Keratinocyte (primary cell): ENCODE measurements around the gene SLC25A46. TPM values are rescaled to one million over a fixed set of nuclear protein-coding genes. Genes with fewer than 3 reads are reported as not detected.

ENCODE experiments used
- DNase-seq: peaks from one replicate; pipeline ENCODE4 v3.0.0-alpha.2; 2011; ENCODE audit warnings: low read depth, missing footprints, low spot score
- FAIRE-seq: peaks from 2 replicates; lab custom pipeline; 2011; peaks lifted over from hg19 to GRCh38; lab: Jason Lieb, UNC
- H2AFZ ChIP-seq: 2 replicates; pipeline ENCODE4 v1.6.0; 2012; ENCODE audit warnings: low read length, control low read depth, inconsistent platforms; ENCODE audit not compliant: control insufficient read depth
- H3K27ac ChIP-seq: 2 replicates; pipeline ENCODE4 v1.5.1; 2011; ENCODE audit warnings: low read length; ENCODE audit not compliant: control insufficient read depth, insufficient read depth
- H3K27me3 ChIP-seq: 3 replicates; pipeline ENCODE4 v1.6.0; 2011; ENCODE audit warnings: low read length; ENCODE audit not compliant: control insufficient read depth, insufficient read depth; ENCODE audit errors: extremely low read depth
- H3K36me3 ChIP-seq, 2 experiments: 2 replicates in 1 of 2; 3 replicates in 1 of 2; pipeline ENCODE4 v1.5.1; 2011; ENCODE audit warnings: low read length in 2 of 2, mild to moderate bottlenecking in 1 of 2; ENCODE audit not compliant: control insufficient read depth in 2 of 2, insufficient read depth in 2 of 2; ENCODE audit errors: extremely low read depth in 1 of 2
- H3K4me1 ChIP-seq: 3 replicates; pipeline ENCODE4 v1.5.1; 2011; ENCODE audit warnings: low read length; ENCODE audit not compliant: control insufficient read depth, insufficient read depth; ENCODE audit errors: extremely low read depth
- H3K4me2 ChIP-seq: 3 replicates; pipeline ENCODE4 v1.6.0; 2011; ENCODE audit warnings: low read depth, low read length; ENCODE audit not compliant: control insufficient read depth, insufficient read depth; ENCODE audit errors: extremely low read depth
- H3K4me3 ChIP-seq, 3 experiments: fragments of 200-600 bp in 1 of 3; sonication (generic) in 1 of 3; 2 replicates in 2 of 3; 3 replicates in 1 of 3; pipeline ENCODE4 v1.5.1; 2011 to 2016; ENCODE audit warnings: low read length in 3 of 3, mild to moderate bottlenecking in 3 of 3, control low read depth in 2 of 3, inconsistent platforms in 1 of 3, low read depth in 1 of 3, mixed read lengths in 1 of 3, mixed run types in 1 of 3, moderate library complexity in 1 of 3; ENCODE audit not compliant: control insufficient read depth in 2 of 3, insufficient read depth in 2 of 3; ENCODE audit errors: extremely low read depth in 1 of 3
- H3K79me2 ChIP-seq: 2 replicates; pipeline ENCODE4 v1.6.0; 2012; ENCODE audit warnings: low read length; ENCODE audit not compliant: control insufficient read depth, insufficient read depth
- H3K9ac ChIP-seq: 3 replicates; pipeline ENCODE4 v1.6.0; 2011; ENCODE audit warnings: low read length; ENCODE audit not compliant: control insufficient read depth, insufficient read depth; ENCODE audit errors: extremely low read depth
- H3K9me1 ChIP-seq: 3 replicates; pipeline ENCODE4 v1.6.0; 2011; ENCODE audit warnings: low read length; ENCODE audit not compliant: control insufficient read depth, insufficient read depth; ENCODE audit errors: extremely low read depth
- H3K9me3 ChIP-seq: 2 replicates; pipeline ENCODE4 v1.5.1; 2012; ENCODE audit warnings: low read depth, low read length; ENCODE audit not compliant: control insufficient read depth
- H4K20me1 ChIP-seq: 3 replicates; pipeline ENCODE4 v1.6.0; 2011; ENCODE audit warnings: low read length; ENCODE audit not compliant: control insufficient read depth, insufficient read depth; ENCODE audit errors: extremely low read depth
- CTCF ChIP-seq, 3 experiments: IDR thresholded peaks in 1 of 3; conservative IDR thresholded peaks in 1 of 3; optimal IDR thresholded peaks in 1 of 3; 2 replicates in 2 of 3; 3 replicates in 1 of 3; pipeline versions ENCODE3 to v1.5.1; 2011; ENCODE audit warnings: low read length in 3 of 3, mild to moderate bottlenecking in 3 of 3, moderate library complexity in 2 of 3, control low read depth in 1 of 3, inconsistent platforms in 1 of 3; ENCODE audit not compliant: insufficient read depth in 2 of 3; ENCODE audit errors: extremely low read depth in 1 of 3
- EZH2 ChIP-seq: IDR thresholded peaks from one replicate; pipeline ENCODE4 v1.6.1; 2012; ENCODE audit warnings: inconsistent platforms, mild to moderate bottlenecking, low read length, moderate library complexity
- dilution Hi-C: fragments of 300-500 bp; cut with MboI; formaldehyde crosslinking; loops from one replicate; pipeline ENCODE4 v1.7.0; 2020; ENCODE audit warnings: low sequenced_read_pairs; ENCODE audit not compliant: extremely low pct_ligation_motif_present
- polyA plus RNA-seq, 5 experiments: library from polyadenylated mRNA; depleted of rRNA in 3 of 5; stranded (reverse) in 3 of 5; stranded (forward) in 1 of 5; unstranded in 1 of 5; fragments of >200 nt; gene quantifications; 1 replicate in 1 of 5; 2 replicates in 3 of 5; 3 replicates in 1 of 5; pipeline versions ENCODE4 v1.2.1 to v1.2.3, GENCODE V29; 2011 to 2012; ENCODE audit warnings: missing spikeins in 2 of 5, low read depth in 1 of 5, low replicate concordance in 1 of 5

SLC25A46 gene
- polyA plus RNA-seq, 1 donor (not counting 4 experiments of a cell fraction or from before 2014, with no cell fraction given): 56.2 TPM

- H3K9me1 ChIP-seq: no peaks in the 10 kb centered on the region
- no peaks in the 10 kb centered on the region for H3K79me2 ChIP-seq
- no peak overlapping the region for H3K4me2 ChIP-seq
- peaks cover 12% of the 10 kb centered on the region for H3K4me1 ChIP-seq
- DNase-seq (no peak), FAIRE-seq (no peak)
- no peaks in the 10 kb centered on the region for H4K20me1 ChIP-seq
- no peak for TF ChIP-seq EZH2
- TF ChIP-seq CTCF (optimal IDR thresholded peaks at IDR 0.05 in 1 of 3, IDR thresholded peaks at IDR 0.05 in 1 of 3, conservative IDR thresholded peaks at IDR 0.05 in 1 of 3; ENCODE audit: extremely low read depth in 1 of 3, insufficient read depth in 2 of 3, low read length in 3 of 3): no peak
- no peak overlapping the region for H3K27ac ChIP-seq
- H2AFZ ChIP-seq: no peak overlapping the region
- H3K9me3 ChIP-seq: no peaks in the 10 kb centered on the region
- no peaks in the 10 kb centered on the region for H3K36me3 ChIP-seq
- dilution Hi-C loops: no loop called here
- no peak overlapping the region for H3K9ac ChIP-seq
- no peak overlapping the region for H3K4me3 ChIP-seq
- H3K27me3 ChIP-seq: no peaks in the 10 kb centered on the region
Measured at GRCh38 chr5:110807169-110807568, 68.4 kb downstream of the SLC25A46 start.

GRCh38 chr5:110809006-110809405 is 70.2 kb downstream of the SLC25A46 start:
- Histone ChIP-seq H3K36me3 (no peaks in the 10 kb centered on the region), H4K20me1 (no peaks in the 10 kb centered on the region), H3K9me1 (no peaks in the 10 kb centered on the region), H3K9ac (no peak overlapping the region), H3K4me2 (no peak overlapping the region), H2AFZ (no peak overlapping the region), H3K9me3 (no peaks in the 10 kb centered on the region), H3K27me3 (no peaks in the 10 kb centered on the region), H3K27ac (no peak overlapping the region), H3K79me2 (no peaks in the 10 kb centered on the region), H3K4me3 (no peak overlapping the region), H3K4me1 (peaks cover 4% of the 10 kb centered on the region)
- TF ChIP-seq CTCF (optimal IDR thresholded peaks at IDR 0.05 in 1 of 3, IDR thresholded peaks at IDR 0.05 in 1 of 3, conservative IDR thresholded peaks at IDR 0.05 in 1 of 3; ENCODE audit: extremely low read depth in 1 of 3, insufficient read depth in 2 of 3, low read length in 3 of 3) (no peak), EZH2 (no peak)
- dilution Hi-C loops: no loop called here
- FAIRE-seq: no peak
- no peak for DNase-seq

Other genes with a start within 250 kb of the SLC25A46 start
- 0.52 to 1.1 TPM (median 1.00 TPM) in 3 replicates for gene TMEM232, start 12.3 kb upstream of the SLC25A46 start, polyA plus RNA-seq